Activated CD4-positive, alpha-beta memory T cell treated with anti-CD3 and anti-CD28 coated beads for 36 hours (primary cell): ENCODE measurements around the gene RC3H2. TPM values are rescaled to one million over a fixed set of nuclear protein-coding genes. Genes with fewer than 3 reads are reported as not detected.
"Not testable (repeated sequence)": the region's sequence is repeated elsewhere in the genome, so short reads cannot be mapped to it uniquely, and the experiment has no call there.

Source experiments
- CTCF ChIA-PET: fragments of 350-600 bp; sonication (Branson Sonifier 250); formaldehyde crosslinking; loops from one replicate; lab custom pipeline; 2021; ENCODE audit warnings: antibody characterized with exemption, inconsistent platforms; lab: Charles Lee
- POLR2A ChIA-PET: fragments of 350-600 bp; sonication (Branson Sonifier 250); formaldehyde crosslinking; loops from one replicate; lab custom pipeline; 2021; ENCODE audit warnings: antibody characterized with exemption; lab: Charles Lee
- DNase-seq: peaks from one replicate; pipeline ENCODE4 v3.0.0-alpha.2; 2020
- H3K27ac Mint-ChIP-seq: one replicate; pipeline ENCODE4 v1.8.0; 2021; ENCODE audit warnings: mixed read lengths
- H3K27me3 Mint-ChIP-seq: one replicate; pipeline ENCODE4 v1.8.0; 2021; ENCODE audit warnings: mixed read lengths
- H3K36me3 Mint-ChIP-seq: one replicate; pipeline ENCODE4 v1.8.0; 2021; ENCODE audit warnings: mixed read lengths
- H3K4me1 Mint-ChIP-seq: one replicate; pipeline ENCODE4 v1.8.0; 2021; ENCODE audit warnings: low read depth, mixed read lengths
- H3K4me3 Mint-ChIP-seq: one replicate; pipeline ENCODE4 v1.8.0; 2021; ENCODE audit warnings: mild to moderate bottlenecking, mixed read lengths
- H3K9me3 Mint-ChIP-seq: one replicate; pipeline ENCODE4 v1.8.0; 2021; ENCODE audit warnings: mixed read lengths
- intact Hi-C: fragments of 100-400 bp; cut with micrococcal nuclease; formaldehyde crosslinking; loops from one replicate; pipeline ENCODE4 v1.15.1; 2023
- total RNA-seq, 2 experiments: library from RNA; stranded (reverse); gene quantifications; one replicate each; pipeline ENCODE4 v1.2.3, GENCODE V29; 2021

RC3H2 gene
- total RNA-seq, 2 experiments from 2014 or later, result 27.7 to 27.8 TPM

- H3K9me3 Mint-ChIP-seq, H3K27ac Mint-ChIP-seq, CTCF ChIA-PET, H3K4me3 Mint-ChIP-seq, POLR2A ChIA-PET, H3K27me3 Mint-ChIP-seq, H3K36me3 Mint-ChIP-seq, DNase-seq, intact Hi-C loops: not testable (repeated sequence)
- peaks cover 11% of the 10 kb centered on the region for H3K4me1 Mint-ChIP-seq
These were observed 66.7 kb downstream of the RC3H2 start for GRCh38 chr9:122838441-122838840.

DNA sequence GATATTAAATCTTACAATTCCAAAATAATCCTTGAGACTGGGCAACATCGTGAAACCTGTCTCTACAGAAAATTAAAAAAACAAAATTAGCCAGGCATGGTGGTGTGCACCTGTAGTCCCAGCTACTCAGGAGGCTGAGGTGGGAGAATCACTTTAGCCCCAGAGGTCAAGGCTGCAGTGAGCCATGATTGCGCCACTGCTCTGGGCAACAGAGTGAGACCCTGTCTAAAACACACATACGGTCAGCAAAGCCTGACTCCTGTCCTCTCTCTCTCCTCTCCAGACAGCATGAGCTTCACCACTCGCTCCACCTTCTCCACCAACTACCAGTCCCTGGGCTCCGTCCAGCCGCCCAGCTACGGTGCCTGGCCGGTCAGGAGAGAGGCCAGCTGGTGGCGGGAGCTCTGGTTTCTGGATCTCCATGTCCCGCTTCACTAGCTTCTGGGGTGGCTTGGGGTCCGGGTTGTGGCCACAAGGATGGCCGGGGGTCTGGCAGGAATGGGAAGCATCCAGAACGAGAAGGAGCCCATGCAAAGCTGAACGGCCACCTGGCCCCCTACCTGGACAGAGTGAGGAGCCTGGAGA lies 67.8 kb downstream of the RC3H2 start:
- H3K27me3 Mint-ChIP-seq, result no peaks in the 10 kb centered on the region
- POLR2A ChIA-PET, result interaction anchor here (0.6 kb wide), 1 partner anchor 26 kb away, joined by 7 read pairs; no protein-coding TSS in a partner anchor
- H3K9me3 Mint-ChIP-seq, result no peaks in the 10 kb centered on the region
- intact Hi-C loops, result no loop called here
- peaks cover 11% of the 10 kb centered on the region for H3K4me1 Mint-ChIP-seq
- no peak for DNase-seq
- H3K4me3 Mint-ChIP-seq, result no peak overlapping the region
- CTCF ChIA-PET, result no interaction called here
- no peak overlapping the region for H3K27ac Mint-ChIP-seq
- H3K36me3 Mint-ChIP-seq, result no peaks in the 10 kb centered on the region

GRCh38 chr9:122835313-122835731 lies 69.8 kb downstream of the RC3H2 start:
- H3K4me3 Mint-ChIP-seq, result peak overlapping the region; percentile 20
- peaks cover 13% of the 10 kb centered on the region for H3K4me1 Mint-ChIP-seq
- no peaks in the 10 kb centered on the region for H3K36me3 Mint-ChIP-seq
- peak overlapping the region; percentile 66 for H3K27ac Mint-ChIP-seq
- ChIA-PET CTCF (interaction anchor here (0.9 to 1.4 kb wide), 6 partner anchors 8 to 370 kb away, joined by 3 to 4 read pairs (median 3); partner anchors contain the start of gene ZBTB6), POLR2A (interaction anchor here (1.2 kb wide), 1 partner anchor 14 kb away, joined by 5 read pairs; no protein-coding TSS in a partner anchor)
- intact Hi-C loops, result no loop called here
- H3K27me3 Mint-ChIP-seq, result no peaks in the 10 kb centered on the region
- peak; percentile 44 for DNase-seq
- H3K9me3 Mint-ChIP-seq, result no peaks in the 10 kb centered on the region

DNA sequence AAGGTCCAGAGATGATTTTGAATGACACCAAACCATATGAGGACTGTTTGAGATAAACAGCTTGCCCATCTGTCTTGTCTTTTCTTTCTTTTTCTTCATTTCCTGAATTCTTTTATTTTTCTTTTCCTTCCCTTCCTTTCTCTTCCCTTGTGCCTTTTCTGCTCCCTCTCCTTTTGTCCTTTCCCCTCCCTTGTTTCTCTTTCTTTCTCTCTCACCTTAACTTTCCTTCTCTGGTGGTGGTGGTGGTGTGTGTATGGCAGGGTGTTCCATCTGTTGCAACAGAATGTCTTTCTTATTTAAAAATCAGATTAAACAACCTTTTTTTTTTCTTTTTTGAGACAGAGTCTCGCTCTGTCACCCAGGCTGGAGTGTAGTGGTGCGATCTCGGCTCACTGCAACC lies 73.0 kb downstream of the RC3H2 start:
- Mint-ChIP-seq H3K4me1 (peaks cover 18% of the 10 kb centered on the region), H3K4me3 (no peak overlapping the region), H3K27me3 (no peaks in the 10 kb centered on the region), H3K27ac (no peak overlapping the region), H3K9me3 (no peaks in the 10 kb centered on the region), H3K36me3 (no peaks in the 10 kb centered on the region)
- ChIA-PET CTCF (no interaction called here), POLR2A (no interaction called here)
- no peak for DNase-seq
- intact Hi-C loops, result no loop called here

DNA sequence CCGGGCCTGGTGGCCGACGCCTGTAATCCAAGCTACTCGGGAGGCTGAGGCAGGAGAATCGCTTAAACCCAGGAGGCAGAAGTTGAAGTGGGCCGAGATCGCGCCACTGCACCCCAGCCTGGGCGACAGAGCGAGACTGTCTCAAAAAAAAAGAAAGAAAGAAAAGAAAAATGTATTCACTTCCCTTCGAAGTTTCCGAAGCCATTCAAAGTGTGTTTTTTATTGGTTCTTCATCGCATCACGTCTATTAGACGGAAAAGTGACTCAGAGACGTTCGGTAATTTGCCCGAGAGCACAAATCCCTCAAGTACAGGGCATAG lies 76.2 kb downstream of the RC3H2 start:
- peak overlapping the region; percentile 81 for H3K27ac Mint-ChIP-seq
- ChIA-PET CTCF (interaction anchor here (0.9 to 2.8 kb wide), 5 partner anchors 13 to 730 kb away, joined by 3 to 7 read pairs (median 3); no protein-coding TSS in a partner anchor), POLR2A (interaction anchor here (1.1 to 1.2 kb wide), 2 partner anchors 12 to 76 kb away, joined by 3 to 7 read pairs; partner anchors contain the start of gene RC3H2)
- H3K36me3 Mint-ChIP-seq, result peaks cover 14% of the 10 kb centered on the region
- not testable (repeated sequence) for DNase-seq, H3K27me3 Mint-ChIP-seq, H3K9me3 Mint-ChIP-seq
- intact Hi-C loops, result loop anchor here (1.0 to 5.0 kb wide), 4 partner anchors 75 to 396 kb away; partner anchors contain the start of gene ZBTB26
- peaks cover 33% of the 10 kb centered on the region for H3K4me1 Mint-ChIP-seq
- H3K4me3 Mint-ChIP-seq, result peak overlapping the region; percentile 97

GRCh38 chr9:122827761-122828093 lies 77.4 kb downstream of the RC3H2 start:
- H3K4me3 Mint-ChIP-seq, result peak overlapping the region; percentile 97
- intact Hi-C loops, result loop anchor here (1.0 to 5.0 kb wide), 4 partner anchors 77 to 398 kb away; partner anchors contain the start of gene ZBTB26
- no peak for DNase-seq
- ChIA-PET POLR2A (interaction anchor here (0.6 to 1.2 kb wide), 5 partner anchors 11 to 113 kb away, joined by 3 to 7 read pairs (median 3); partner anchors contain the start of genes RABGAP1 and RC3H2), CTCF (interaction anchor here (1.3 to 2.8 kb wide), 4 partner anchors 12 to 704 kb away, joined by 3 to 7 read pairs (median 3); no protein-coding TSS in a partner anchor)
- peaks cover 18% of the 10 kb centered on the region for H3K36me3 Mint-ChIP-seq
- peak overlapping the region; percentile 81 for H3K27ac Mint-ChIP-seq
- H3K4me1 Mint-ChIP-seq, result peaks cover 34% of the 10 kb centered on the region
- H3K27me3 Mint-ChIP-seq, result no peaks in the 10 kb centered on the region
- H3K9me3 Mint-ChIP-seq, result no peaks in the 10 kb centered on the region

- Mint-ChIP-seq H3K27ac (peak overlapping the region; percentile 7), H3K4me3 (no peak overlapping the region), H3K36me3 (peaks cover 28% of the 10 kb centered on the region), H3K4me1 (peaks cover 48% of the 10 kb centered on the region), H3K9me3 (no peaks in the 10 kb centered on the region), H3K27me3 (no peaks in the 10 kb centered on the region)
- no peak for DNase-seq
- ChIA-PET CTCF (interaction anchor here (1.0 to 1.8 kb wide), 2 partner anchors 10 to 14 kb away, joined by 3 to 6 read pairs; no protein-coding TSS in a partner anchor), POLR2A (no interaction called here)
- intact Hi-C loops, result no loop called here
These were observed 82.2 kb downstream of the RC3H2 start for GRCh38 chr9:122822938-122823337.

DNA sequence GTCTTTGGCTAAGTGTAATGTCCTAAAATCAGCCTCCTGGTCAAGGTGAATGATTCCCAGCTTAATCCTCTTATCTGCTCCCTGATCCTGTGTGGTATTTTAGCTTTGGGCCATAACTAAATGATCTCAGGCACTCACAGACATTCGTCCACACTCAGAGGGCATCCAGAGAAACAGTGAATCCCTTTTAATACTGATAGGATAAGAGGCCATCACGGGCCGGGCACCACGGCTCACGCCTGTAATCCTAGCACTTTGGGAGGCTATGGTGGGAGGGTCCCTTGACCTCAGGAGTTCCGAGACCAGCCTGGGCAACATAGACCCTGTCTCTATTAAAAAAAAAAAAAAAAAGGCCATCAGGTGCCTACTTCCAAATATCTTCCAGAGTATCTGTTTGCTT lies 83.1 kb downstream of the RC3H2 start:
- CTCF ChIA-PET, result interaction anchor here (1.8 kb wide), 1 partner anchor 13 kb away, joined by 6 read pairs; no protein-coding TSS in a partner anchor
- H3K4me3 Mint-ChIP-seq, result no peak overlapping the region

DNA sequence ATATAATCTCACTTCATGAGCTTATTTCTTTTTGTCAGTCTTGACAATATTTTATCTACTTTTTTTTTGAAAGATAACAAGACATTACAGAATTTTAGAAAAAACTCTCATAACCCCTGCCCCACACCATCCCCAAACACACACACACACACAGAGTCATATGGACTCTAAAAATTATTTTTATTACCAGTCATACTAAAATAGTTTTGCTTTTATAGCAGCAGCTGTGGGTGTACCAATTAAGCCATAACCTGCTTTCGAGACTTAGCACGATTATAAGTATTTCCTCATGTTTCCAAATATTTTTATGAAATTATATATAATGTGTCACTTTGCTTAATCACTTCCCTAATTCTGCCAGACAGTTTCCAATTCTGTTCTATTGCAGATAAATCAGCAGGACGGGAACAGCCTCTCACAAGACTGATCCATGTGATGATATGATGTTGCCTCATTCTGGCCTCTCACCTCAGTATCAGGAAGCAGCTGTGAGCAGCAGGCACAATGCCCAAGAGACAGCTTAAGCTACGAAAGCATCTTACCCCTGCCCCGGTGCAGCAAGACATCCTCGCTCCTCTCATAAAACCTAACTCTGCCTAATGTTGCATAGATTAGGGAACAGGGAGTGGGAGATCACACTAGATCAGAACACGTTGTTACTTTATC lies 83.7 kb downstream of the RC3H2 start:
- intact Hi-C loops, result no loop called here
- Mint-ChIP-seq H3K27me3 (no peaks in the 10 kb centered on the region), H3K36me3 (peaks cover 32% of the 10 kb centered on the region), H3K4me1 (peaks cover 45% of the 10 kb centered on the region), H3K9me3 (no peaks in the 10 kb centered on the region), H3K4me3 (no peak overlapping the region), H3K27ac (peak overlapping the region; percentile 70)
- no peak for DNase-seq
- CTCF ChIA-PET, result interaction anchor here (1.5 to 1.9 kb wide), 2 partner anchors 11 to 13 kb away, joined by 5 to 8 read pairs; no protein-coding TSS in a partner anchor
- POLR2A ChIA-PET, result no interaction called here

More for the DNA sequence above, 83.1 kb downstream of the RC3H2 start:
- no peak for DNase-seq
- POLR2A ChIA-PET, result no interaction called here
- H3K27ac Mint-ChIP-seq, result peak overlapping the region; percentile 70
- H3K4me1 Mint-ChIP-seq, result peaks cover 45% of the 10 kb centered on the region
- peaks cover 31% of the 10 kb centered on the region for H3K36me3 Mint-ChIP-seq
- H3K27me3 Mint-ChIP-seq, result no peaks in the 10 kb centered on the region
- intact Hi-C loops, result no loop called here
- H3K9me3 Mint-ChIP-seq, result no peaks in the 10 kb centered on the region

- Mint-ChIP-seq H3K27ac (no peak overlapping the region), H3K36me3 (peaks cover 27% of the 10 kb centered on the region), H3K4me1 (peaks cover 47% of the 10 kb centered on the region), H3K27me3 (no peaks in the 10 kb centered on the region), H3K4me3 (no peak overlapping the region), H3K9me3 (no peaks in the 10 kb centered on the region)
- intact Hi-C loops, result no loop called here
- DNase-seq, result no peak
- CTCF ChIA-PET, result interaction anchor here (1.5 to 1.9 kb wide), 2 partner anchors 10 to 12 kb away, joined by 5 to 8 read pairs; no protein-coding TSS in a partner anchor
- POLR2A ChIA-PET, result no interaction called here
These were observed 84.7 kb downstream of the RC3H2 start for GRCh38 chr9:122820490-122820845.

- Mint-ChIP-seq H3K27ac (peak overlapping the region; percentile 28), H3K9me3 (no peaks in the 10 kb centered on the region), H3K36me3 (peaks cover 27% of the 10 kb centered on the region), H3K27me3 (no peaks in the 10 kb centered on the region), H3K4me3 (no peak overlapping the region), H3K4me1 (peaks cover 46% of the 10 kb centered on the region)
- CTCF ChIA-PET, result interaction anchor here (1.5 to 1.9 kb wide), 2 partner anchors 10 to 11 kb away, joined by 5 to 8 read pairs; no protein-coding TSS in a partner anchor
- POLR2A ChIA-PET, result no interaction called here
- DNase-seq, result no peak
- intact Hi-C loops, result loop anchor here (10.0 kb wide), 2 partner anchors 465 to 725 kb away; partner anchors contain the start of gene TTLL11
These were observed 85.2 kb downstream of the RC3H2 start for GRCh38 chr9:122819791-122820489.
